HG02885 (cell line): ENCODE measurements around the gene CBLIF.
"Not testable (repeated sequence)": the region's sequence is repeated elsewhere in the genome, so short reads cannot be mapped to it uniquely, and the experiment has no call there.

ENCODE experiments used
- ATAC-seq: cut with Tn5 transposase; IDR thresholded peaks from one replicate; pipeline ENCODE4 v1.9.1; 2021; ENCODE audit warnings: mild to moderate bottlenecking; ENCODE audit not compliant: unreplicated experiment, poor library complexity

The CBLIF gene

GRCh38 chr11:59801981-59802638 is 43.2 kb downstream of the CBLIF start:
- peak; percentile 19 for ATAC-seq

GRCh38 chr11:59801160-59801706 is 44.1 kb downstream of the CBLIF start:
- ATAC-seq, result no peak

GRCh38 chr11:59800390-59801025 is 44.8 kb downstream of the CBLIF start:
- ATAC-seq, result no peak

- no peak for ATAC-seq
Measured at GRCh38 chr11:59794417-59794816, 50.9 kb downstream of the CBLIF start.

- no peak for ATAC-seq
Measured at GRCh38 chr11:59792507-59792906, 52.8 kb downstream of the CBLIF start.

- no peak for ATAC-seq
Measured at GRCh38 chr11:59791639-59792038, 53.7 kb downstream of the CBLIF start.

- no peak for ATAC-seq
Measured at GRCh38 chr11:59787816-59788215, 57.5 kb downstream of the CBLIF start.

- no peak for ATAC-seq
Measured at GRCh38 chr11:59787255-59787588, 58.1 kb downstream of the CBLIF start.

GRCh38 chr11:59785818-59786217 is 59.5 kb downstream of the CBLIF start:
- no peak for ATAC-seq

- not testable (repeated sequence) for ATAC-seq
Measured at GRCh38 chr11:59784441-59784840, 60.9 kb downstream of the CBLIF start.

GRCh38 chr11:59783632-59784090 is 61.6 kb downstream of the CBLIF start:
- ATAC-seq, result no peak

GRCh38 chr11:59782080-59782479 is 63.2 kb downstream of the CBLIF start:
- no peak for ATAC-seq

- ATAC-seq, result no peak
Measured at GRCh38 chr11:59779487-59779886, 65.8 kb downstream of the CBLIF start.
